ENCODE data around the gene TET2.

Gene TET2

GRCh38 chr4:105184316-105184980 lies 37.8 kb downstream of the TET2 start:
- DNase-seq, result no peak

- DNase-seq, result peak; percentile 39
These were observed 40.1 kb downstream of the TET2 start for GRCh38 chr4:105186701-105187161.

GRCh38 chr4:105189855-105190650 lies 43.4 kb downstream of the TET2 start:
- DNase-seq, result no peak

GRCh38 chr4:105191621-105192210 lies 45.0 kb downstream of the TET2 start:
- DNase-seq, result peak; percentile 50

GRCh38 chr4:105192474-105192873 lies 45.8 kb downstream of the TET2 start:
- no peak for DNase-seq

GRCh38 chr4:105192910-105193309 lies 46.2 kb downstream of the TET2 start:
- no peak for DNase-seq

- DNase-seq, result no peak
These were observed 46.9 kb downstream of the TET2 start for GRCh38 chr4:105193536-105193935.

- peak; percentile 66 for DNase-seq
These were observed 47.9 kb downstream of the TET2 start for GRCh38 chr4:105194328-105195231.

- peak; percentile 6 for DNase-seq
These were observed 50.0 kb downstream of the TET2 start for GRCh38 chr4:105196523-105197145.

GRCh38 chr4:105197777-105198176 lies 51.1 kb downstream of the TET2 start:
- peak; percentile 8 for DNase-seq

- peak; percentile 40 for DNase-seq
These were observed 51.9 kb downstream of the TET2 start for GRCh38 chr4:105198541-105198940.

GRCh38 chr4:105206214-105206613 lies 59.5 kb downstream of the TET2 start:
- no peak for DNase-seq

GRCh38 chr4:105207386-105207785 lies 60.7 kb downstream of the TET2 start:
- no peak for DNase-seq

- DNase-seq, result no peak
These were observed 61.9 kb downstream of the TET2 start for GRCh38 chr4:105208561-105208960.

- DNase-seq, result no peak
These were observed 64.2 kb downstream of the TET2 start for GRCh38 chr4:105210916-105211315.

GRCh38 chr4:105215609-105216313 lies 69.1 kb downstream of the TET2 start:
- DNase-seq, result peak; percentile 58

GRCh38 chr4:105225500-105225899 lies 78.8 kb downstream of the TET2 start:
- DNase-seq, result no peak

GRCh38 chr4:105227054-105227453 lies 80.4 kb downstream of the TET2 start:
- no peak for DNase-seq

- no peak for DNase-seq
These were observed 83.6 kb downstream of the TET2 start for GRCh38 chr4:105230287-105230686.

- DNase-seq, result no peak
These were observed 85.7 kb downstream of the TET2 start for GRCh38 chr4:105232374-105232773.

GRCh38 chr4:105234582-105234981 lies 87.9 kb downstream of the TET2 start:
- DNase-seq, result peak; percentile 29
